HG02642 (cell line): ENCODE data around the gene CMTM3.
"Not testable (repeated sequence)": the region's sequence is repeated elsewhere in the genome, so short reads cannot be mapped to it uniquely, and the experiment has no call there.

Experiments
- ATAC-seq: cut with Tn5 transposase; IDR thresholded peaks from one replicate; pipeline ENCODE4 v1.9.1; 2021; ENCODE audit warnings: mild to moderate bottlenecking; ENCODE audit not compliant: unreplicated experiment, poor library complexity

Gene CMTM3

DNA sequence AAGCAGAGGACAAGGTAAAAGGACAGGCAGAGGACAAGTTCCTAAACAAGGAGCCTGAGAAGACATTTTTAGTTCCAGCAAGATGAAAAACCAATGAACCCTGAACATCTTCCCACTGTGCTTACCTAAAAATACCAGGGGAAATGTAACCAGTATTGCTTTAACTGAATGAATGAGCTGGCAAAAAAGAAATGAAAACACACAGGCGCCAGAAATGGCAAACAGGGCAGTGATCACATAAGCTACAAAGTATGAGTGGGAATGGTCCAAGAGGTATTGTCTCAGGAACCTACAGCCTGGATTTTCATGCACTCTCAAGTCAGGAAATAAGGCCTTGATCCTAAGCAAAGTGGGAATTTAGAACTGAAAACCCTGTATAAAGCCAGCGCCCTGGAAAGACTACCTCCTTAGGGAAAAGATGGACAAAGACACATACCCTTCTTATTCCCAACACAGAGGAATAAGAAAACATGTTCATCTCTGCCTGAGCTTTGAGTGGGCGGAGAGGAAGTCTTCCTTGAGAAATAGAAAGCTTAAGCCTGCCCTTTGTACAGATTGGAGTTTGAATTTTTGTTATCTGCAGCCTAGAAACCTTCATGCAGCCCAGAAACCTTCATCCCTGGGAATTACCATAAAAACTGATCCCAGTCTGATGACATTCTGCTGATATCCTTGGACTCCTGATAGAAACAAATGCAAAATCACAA lies 23.1 kb upstream of the CMTM3 start:
- no peak for ATAC-seq

DNA sequence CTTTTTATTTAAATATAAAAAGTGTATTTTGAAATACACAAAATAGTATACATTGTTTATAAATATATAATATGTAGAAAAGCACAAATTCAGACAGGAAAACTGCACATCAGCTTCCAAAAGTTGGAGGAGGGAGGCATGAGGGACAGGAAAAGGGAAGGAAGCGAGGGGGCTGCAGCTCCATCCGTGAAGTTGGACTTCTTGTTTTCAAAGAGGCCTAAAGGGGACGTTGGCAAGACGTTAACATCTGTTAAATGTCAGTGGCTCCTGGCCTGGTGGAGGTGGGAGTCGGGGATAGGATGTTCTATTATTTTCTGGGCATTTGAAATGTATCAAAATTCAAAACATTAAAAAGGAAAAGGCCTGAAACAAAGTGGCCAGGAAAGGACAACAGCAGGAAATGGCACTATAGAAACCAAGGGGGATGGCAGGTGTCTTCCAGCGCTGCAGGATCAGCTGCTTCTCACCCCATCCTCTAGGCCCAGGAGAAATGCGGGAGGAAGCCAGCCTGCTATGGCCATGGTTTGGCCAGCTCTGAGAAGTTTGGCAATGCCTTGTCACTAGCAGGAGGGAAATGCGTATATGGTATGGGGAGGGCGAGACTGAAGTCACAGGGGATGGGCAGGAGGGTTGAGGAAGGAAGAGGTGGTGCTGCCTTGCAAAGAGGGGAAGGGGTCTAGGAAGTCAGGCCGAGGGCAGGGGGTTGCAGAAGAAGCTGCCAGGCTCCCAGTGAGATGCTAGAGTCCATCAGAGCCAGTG lies 18.8 kb upstream of the CMTM3 start:
- no peak for ATAC-seq

GRCh38 chr16:66587881-66588600 lies 16.5 kb upstream of the CMTM3 start:
- ATAC-seq: no peak

- no peak for ATAC-seq
These were observed 15.4 kb upstream of the CMTM3 start for GRCh38 chr16:66588981-66589713.

- ATAC-seq: no peak
These were observed 14.2 kb upstream of the CMTM3 start for GRCh38 chr16:66590322-66590721.

GRCh38 chr16:66591018-66591417 lies 13.5 kb upstream of the CMTM3 start:
- ATAC-seq: no peak

- no peak for ATAC-seq
These were observed 12.3 kb upstream of the CMTM3 start for GRCh38 chr16:66592241-66592640.

DNA sequence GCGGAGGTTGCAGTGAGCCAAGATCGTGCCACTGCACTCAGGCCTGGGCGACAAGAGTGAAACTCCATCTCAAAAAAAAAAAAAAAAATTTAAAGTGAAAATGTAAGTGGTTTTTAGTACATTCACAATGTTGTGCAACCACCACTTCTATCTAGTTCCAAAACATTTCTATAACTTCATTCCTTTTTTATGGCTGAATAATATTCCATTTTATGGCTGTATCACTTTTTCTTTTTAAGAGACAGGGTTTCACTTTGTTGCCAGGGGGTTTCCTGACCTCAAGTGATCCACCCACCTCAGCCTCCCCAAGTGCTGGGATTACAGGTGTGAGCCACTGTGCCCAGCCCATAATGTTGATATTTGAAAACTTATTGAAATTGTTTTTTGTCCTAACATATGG lies 11.7 kb upstream of the CMTM3 start:
- no peak for ATAC-seq

DNA sequence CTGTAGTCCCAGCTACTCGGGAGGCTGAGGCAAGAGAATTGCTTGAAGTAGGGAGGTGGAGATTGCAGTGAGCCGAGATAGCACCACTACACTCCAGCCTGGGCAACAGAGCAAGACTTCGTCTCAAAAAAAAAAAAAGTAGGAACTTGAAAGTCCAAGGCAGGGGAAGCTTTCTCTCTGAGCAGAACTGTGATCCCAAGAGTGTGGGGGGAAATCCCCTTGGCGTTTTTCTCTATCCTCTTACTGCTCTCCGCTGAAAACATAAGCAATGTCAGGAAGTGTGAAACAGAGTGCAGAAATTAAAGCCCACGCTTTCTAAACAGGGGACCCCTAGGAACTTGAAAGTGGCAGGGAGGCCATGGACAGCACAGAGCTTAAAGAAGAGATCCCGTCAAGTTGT lies 9.8 kb upstream of the CMTM3 start:
- no peak for ATAC-seq

GRCh38 chr16:66596559-66596958 lies 7.9 kb upstream of the CMTM3 start:
- ATAC-seq: not testable (repeated sequence)

DNA sequence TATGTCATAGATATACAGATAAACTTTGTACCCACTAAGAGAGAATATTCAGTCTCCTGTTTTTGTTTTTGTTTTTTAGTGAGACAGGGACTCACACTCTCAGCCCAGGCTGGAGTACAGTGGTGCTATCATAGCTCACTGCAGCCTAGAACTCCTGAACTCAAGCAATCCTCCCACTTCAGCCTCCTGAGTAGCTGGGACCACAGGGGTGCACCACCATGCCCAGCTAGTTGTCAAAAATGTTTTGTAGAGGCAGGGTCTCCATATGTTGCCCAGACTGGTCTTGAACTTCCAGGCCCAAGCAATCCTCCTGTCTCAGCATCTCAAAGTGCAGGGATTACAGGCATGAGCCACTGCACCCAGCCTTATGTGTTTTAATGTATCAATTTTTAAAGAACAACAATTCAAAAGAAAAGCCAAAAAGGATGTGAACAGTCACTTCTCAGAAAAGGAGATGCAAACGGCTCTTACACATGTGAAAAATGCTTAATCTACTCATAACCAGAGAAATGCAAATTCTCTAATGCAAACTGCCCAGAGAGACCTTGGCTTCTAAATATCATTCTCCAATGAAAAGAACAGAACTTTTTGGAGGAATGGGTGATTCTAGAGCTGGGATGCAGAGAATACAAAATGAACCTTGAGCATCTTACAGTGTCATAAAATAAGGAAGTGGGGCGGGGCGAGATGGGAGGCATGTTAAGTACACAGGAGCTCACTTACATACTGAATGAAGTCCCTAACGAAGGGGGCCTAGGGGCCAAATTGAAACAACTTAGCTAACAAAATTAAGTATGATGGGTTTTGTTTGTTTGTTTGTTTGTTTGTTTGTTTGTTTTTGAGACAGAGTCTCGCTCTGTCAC lies 7.3 kb upstream of the CMTM3 start:
- no peak for ATAC-seq

DNA sequence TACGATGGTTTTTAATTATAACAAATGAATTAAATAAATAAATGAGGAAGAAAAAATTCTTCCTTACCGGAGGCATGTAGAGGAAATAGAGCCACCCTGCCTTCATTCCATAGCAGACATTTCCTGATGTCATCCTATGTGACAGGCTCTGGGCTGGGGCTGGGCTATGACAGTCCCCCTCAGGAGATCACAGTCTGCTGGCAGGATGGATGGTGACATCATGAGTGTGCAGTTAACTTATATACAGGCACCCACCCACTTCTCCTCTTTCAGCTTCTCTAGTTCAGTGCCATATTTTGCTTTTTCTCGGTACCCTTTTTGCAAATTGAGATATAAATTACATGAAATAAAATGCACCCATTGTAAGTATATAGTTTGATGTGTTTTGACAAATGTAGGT lies 6.4 kb upstream of the CMTM3 start:
- no peak for ATAC-seq

DNA sequence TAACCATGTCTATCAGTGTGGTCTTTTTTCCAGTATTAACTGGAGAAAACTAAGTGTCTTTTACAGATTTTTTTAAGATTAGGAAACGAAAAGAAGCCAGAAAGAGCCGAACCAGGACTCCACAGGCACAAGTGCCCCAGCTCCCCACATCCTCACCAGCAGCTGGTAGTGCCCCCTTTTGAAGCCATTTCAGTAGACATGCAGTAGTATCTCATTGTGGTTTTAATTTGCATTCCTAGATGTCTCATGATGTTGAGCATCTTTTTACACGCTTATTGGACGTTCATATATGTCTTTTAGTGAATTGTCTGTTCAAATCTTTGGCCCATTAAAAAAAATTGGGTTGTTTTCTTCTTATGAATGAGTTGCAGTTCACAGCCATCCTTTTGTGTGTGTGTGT lies 4.8 kb upstream of the CMTM3 start:
- ATAC-seq: no peak

- no peak for ATAC-seq
These were observed 4.0 kb upstream of the CMTM3 start for GRCh38 chr16:66600477-66600876.

DNA sequence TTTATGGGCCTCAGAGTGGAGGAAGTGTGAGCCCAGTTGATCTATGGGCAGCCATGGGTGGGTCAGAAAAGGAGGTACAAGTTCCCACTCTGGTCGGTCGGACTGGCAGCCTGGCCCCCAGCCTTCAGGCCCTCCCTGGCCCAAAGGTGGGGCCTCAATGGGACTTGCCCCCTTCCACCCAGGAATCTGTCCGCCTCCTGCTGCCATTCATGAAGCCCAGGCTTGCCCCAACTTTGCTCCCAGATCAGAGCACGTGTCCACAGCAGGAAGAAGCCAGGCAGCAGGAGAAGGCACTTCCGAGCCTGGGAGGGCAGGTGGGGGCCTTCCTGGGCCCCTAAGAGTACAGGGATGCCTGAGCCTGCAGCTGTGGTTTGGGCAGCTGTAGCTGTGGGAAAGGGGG lies 3.0 kb upstream of the CMTM3 start:
- no peak for ATAC-seq

DNA sequence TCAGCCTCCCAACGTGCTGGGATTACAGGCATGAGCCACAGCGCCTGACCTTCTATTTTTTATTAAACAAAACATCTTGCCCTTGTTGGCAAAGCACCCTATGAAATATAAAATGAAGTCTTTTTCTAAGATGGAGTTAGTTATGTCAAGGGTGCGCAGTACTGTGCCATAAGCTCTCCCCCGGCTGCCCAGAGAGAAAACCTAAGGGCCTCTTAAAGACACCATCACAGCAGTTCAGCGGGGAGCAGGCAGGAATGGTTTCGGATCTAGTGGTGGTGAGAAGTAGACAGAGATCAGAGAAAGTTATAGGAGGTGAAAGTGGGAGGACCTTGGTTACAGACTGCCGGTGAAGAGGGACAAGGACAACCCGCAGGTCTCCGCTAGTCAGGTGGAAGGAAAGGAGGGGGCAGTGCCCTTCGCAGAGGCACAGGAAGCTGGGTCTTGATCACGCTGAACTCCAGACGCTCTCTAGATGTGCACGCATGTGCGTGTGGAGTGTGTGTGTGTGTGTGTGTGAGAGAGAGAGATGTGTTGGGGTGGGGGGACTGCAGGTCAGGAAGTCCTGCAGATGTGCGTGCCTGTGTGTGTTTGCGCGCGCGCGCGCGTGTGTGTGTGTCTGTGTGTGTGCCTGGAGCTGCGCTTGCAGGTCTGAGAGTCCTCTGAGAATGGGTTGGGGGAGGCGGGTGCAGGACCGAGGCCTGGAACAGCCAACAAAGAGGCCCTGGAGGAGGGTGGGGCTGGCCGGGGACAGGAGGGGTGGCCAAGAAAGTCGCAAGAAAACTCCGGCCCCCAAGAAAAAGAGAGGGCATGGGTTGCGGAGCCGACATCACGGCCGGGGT lies 748 bp upstream of the CMTM3 start:
- ATAC-seq: no peak

GRCh38 chr16:66605177-66605978 lies 874 bp downstream of the CMTM3 start:
- no peak for ATAC-seq
